GM19099 (cell line): ENCODE data around the gene NPC1.

Source experiments
- POLR2A ChIP-seq: IDR thresholded peaks from 3 replicates; pipeline ENCODE4 v1.6.1; 2011; ENCODE audit warnings: low read depth; ENCODE audit not compliant: insufficient read length; ENCODE audit errors: extremely low read depth

The NPC1 gene

DNA sequence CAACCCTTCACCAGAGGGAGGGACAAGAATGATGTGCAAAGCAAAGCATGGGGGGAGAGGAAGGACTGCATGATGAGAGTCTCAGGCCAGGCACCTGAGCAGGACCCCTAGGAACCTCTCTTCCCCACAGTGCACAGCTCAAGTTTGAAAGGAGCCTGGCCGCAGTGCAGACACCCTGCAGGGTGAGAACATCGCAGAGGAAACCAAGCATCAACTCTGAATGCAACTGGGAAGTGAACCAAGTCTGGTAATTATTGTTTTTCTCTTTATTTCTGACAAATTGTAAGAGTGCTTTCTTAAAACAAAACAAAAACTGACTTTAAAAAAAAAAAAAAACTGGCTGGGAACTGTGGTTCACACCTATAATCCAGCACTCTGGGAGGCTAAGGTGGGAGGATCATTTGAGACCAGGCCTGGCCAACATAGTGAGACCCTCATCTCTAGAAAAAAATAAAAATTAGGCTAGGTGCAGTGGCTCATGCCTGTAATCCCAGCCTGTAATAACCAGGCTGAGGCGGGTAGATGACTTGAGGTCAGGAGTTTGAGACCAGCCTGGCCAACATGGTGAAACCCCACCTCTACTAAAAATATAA, 15.3 kb downstream of the NPC1 start:
- TF ChIP-seq POLR2A, result no peak

DNA sequence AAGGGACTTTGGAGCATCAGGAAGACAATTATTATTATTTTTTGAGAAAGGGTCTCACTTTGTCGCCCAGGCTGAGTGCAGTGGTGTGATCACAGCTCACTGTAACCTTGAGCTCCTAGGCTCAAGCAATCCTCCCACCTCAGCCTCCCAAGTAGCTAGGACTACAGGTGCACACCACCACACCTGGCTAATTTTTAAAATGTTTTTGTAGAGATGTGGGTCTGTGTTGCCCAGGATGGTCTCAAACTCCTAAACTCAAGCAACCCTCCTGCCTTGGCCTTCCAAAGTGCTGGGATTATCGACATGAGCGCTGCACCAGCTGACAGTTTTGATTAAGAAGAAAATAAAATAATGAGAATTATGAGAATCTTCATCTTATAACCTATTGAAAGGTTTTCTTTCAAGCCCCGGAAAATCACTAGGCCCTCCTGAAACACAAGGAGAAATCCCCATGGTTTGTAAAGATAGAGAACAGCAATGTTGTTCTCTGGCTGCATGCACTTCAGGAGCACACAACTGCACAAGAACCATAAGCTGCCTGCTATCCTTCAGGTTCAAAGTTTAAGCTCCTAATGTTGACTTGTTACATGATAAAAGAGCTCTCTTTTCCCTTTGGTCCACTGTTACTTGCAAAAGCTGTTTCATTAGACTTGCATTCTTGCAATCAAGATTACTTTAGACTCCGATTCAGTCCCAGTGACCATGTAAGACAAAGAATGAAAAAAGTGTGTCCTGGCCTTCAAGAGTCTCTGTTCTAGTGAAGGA, 16.8 kb downstream of the NPC1 start:
- no peak for TF ChIP-seq POLR2A

DNA sequence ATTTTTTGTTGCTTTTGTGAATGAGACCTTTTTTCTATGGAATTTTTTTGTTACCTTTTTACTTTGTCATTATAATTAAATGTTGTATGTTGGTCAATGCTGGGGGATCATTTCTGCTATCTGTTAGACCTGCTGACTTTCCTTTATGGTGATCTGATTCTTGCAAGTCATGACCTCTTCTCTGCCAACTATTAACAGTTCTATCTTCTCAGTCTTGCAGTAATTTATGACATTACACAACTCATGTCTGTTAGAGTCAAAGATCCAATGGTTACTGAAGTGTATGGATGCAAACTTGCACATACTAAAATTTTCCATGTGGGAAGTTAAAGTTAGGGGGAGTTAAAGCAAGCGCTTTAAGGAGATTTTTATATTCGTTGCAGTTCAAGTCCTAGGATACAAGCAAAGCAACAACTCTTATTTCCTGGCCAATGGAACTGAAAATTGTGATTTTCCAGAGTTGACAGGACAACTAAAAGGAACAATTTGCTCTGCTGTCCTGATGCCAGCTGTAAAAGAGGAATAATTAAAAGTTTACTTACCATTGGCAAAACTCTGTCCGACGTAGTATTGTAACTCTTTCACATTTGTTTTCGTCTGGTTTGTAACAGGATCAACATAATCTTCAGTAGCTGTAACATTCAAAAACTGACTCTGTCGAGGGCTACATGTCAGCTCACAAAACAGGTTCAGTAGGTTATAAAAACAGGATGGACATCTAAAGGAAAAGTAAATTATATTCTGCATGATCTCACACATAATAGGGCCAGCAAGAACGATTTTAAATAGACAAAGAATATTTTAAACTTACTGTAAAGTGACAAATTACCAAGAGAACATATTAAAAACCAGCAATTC, 17.8 kb downstream of the NPC1 start:
- no peak for TF ChIP-seq POLR2A

DNA sequence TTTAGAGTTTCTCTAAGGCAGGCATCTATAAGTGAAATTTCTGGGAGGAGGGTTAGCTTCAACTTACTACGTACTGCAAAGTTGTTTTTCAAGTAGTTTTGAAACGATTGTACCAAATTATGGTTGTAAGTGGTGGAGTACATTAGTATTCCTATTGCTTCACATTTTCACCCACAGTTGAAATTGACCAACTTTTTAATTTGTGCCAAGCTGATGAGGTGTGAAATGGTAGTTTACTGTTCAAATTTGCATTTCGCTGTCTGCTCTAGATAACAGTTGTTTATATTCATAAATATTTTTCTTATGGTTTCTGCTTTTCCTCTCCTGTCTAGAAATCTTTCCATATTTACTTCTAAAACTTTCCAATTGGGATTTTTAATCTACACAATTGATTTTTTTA, 18.6 kb downstream of the NPC1 start:
- no peak for TF ChIP-seq POLR2A

DNA sequence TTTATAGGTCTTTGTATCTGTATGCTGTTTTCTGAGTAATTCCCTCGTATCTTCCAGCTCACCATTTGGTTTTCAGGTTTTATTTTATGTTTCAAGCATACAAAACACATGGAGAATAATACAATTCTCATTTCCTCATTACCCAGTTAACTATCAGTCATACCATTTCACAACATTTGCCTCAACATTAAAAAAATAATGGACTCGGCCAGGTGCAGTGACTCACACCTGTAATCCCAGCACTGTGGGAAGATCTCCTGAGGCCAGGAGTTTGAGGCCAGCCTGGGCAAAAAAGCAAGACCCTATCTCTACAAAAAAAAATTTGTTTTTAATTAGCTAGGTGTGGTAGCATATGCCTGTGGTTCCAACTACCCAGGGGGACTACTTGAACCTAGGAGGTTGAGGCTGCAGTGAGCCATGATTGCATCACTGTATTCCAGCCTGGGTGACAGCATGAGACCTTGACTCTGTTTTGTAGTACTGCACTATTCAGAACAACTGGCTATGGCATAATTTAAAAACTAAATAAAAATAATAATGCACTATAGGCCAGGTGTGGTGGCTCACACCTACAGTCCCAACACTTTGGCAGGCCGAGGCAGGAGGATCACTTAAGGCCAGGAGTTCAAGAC, 20.3 kb downstream of the NPC1 start:
- TF ChIP-seq POLR2A, result no peak

DNA sequence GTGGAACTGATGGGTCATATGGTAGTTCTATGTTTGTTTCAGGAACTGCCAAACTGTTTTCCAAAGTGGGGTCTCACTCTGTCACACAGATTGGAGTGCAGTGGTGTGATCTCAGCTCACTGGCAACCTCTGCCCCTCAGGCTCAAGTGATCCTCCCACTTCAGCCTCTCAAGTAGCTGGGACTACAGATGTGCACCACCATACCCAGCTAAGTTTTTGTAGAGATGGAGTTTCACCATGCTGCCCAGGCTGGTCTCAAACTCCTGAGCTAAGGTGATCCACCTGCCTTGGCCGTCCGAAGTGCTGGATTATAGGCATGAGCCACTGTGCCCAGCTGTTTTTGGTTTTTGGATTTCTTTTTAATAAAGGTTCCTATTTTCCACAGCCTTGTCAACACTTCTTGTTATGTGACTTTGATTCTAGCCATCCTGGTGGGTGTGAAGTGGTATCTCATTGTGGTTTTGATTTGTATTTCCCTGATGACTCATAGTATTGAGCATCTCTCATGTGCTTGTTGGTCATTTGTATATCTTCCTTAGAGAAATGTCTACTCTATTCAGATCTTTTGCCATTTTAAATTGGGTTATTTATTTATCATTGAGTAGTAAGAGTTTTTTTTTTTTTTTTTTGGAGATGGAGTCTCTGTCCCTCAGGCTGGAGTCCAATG, 22.8 kb downstream of the NPC1 start:
- no peak for TF ChIP-seq POLR2A

DNA sequence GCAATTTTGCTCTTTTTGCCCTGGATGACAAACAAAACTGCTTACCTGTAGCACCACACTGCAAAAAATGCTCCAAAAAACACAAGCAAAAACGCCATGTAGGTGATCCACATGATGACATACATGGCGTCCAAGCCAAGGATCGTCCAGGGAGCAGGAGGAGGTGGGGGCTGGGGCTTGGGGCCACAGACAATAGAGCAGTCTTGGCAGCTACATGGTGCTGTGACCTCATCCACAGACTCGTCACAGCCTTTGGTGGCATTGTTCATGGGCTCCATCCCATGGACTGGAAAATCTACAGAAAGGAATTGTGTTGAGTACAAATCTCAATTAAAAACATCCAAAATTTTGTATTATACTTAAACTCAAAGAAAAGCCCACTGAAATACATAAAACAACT, 26.1 kb downstream of the NPC1 start:
- TF ChIP-seq POLR2A, result no peak

DNA sequence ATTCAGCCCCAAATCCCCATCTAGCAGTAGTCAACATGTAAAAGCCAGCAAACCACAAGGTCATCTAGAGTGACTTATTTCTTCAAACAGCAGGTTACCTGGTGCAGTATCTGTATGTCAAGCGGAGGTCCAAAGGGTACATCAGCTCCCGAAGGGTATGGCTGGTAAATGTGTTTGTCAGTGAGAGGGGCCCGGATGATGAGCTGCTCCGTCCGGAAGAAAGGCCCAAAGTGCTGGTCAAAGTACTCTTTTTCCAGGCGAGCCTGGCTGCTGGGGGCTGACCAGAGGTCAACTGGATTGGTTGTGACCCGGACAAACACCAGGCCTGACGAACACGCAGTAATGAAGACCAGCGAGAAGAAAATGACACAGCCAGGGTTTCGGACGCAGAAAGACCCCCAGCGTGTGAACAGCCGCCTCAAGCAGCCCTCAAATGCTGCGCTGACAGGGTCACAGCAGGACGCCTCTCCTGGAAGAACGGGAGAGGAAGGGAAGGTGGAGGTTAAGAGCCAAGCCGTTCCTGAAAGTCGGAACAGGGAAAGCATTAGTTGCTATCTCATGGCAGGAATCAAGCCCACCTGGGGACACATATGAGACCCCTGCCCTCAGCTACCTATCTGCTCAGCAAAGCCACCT, 30.0 kb downstream of the NPC1 start:
- no peak for TF ChIP-seq POLR2A

DNA sequence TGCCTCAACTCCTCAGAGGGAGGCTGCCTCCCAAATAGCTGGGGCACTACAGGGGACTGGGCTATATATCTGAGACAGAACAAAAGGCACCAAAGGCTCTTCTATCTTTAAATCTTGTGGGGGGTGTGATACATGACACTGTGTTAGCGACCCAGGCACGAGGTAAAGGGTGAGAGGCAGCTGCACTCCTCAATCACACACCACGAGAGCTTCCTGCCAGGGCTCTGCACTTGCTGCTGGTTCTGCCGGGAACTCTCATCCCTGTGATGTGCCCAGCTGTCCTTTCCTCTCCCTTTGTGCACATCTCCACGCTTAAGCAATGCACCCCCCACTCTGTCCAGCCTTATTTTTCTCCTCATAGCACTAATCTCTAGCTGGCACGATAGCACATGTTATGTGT, 32.4 kb downstream of the NPC1 start:
- TF ChIP-seq POLR2A, result no peak

DNA sequence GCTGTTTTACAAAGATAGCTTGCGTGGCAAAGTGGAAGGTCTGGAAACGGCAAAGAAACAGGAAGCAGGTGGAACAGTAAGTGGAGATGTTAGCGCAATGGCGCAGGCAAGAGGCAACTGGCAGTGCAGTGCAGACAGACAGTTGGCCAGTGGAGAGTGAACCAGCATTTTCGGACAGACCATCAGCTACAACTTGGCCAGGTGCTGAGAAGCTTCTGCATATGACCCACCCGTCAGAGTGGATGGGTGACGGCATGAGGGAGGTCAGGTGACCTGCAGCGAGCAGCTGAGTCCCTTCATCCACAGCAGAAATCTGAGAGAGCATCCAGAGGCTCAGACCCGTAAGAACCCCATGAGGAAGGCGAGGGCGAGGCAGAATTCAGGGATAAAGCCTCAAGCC, 33.8 kb downstream of the NPC1 start:
- no peak for TF ChIP-seq POLR2A

DNA sequence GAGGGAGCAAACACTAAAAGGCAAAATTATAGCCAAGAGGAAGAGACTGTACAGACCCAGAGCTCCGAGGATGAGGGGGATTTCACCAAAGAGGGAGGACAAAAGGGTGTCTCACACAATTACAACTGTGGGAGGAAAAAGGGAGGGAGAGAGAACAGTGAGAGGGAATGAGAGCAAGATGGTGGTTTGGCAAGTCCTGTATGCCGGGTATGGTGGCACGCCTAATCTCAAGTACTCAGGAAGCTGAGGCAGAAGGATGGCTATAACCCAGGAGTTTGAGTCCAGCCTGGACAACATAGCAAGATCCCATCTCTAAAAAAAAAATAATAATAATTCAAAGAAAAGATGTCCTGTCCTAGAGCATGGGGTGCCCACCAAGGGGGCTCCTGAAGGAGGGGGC, 34.3 kb downstream of the NPC1 start:
- TF ChIP-seq POLR2A, result no peak

DNA sequence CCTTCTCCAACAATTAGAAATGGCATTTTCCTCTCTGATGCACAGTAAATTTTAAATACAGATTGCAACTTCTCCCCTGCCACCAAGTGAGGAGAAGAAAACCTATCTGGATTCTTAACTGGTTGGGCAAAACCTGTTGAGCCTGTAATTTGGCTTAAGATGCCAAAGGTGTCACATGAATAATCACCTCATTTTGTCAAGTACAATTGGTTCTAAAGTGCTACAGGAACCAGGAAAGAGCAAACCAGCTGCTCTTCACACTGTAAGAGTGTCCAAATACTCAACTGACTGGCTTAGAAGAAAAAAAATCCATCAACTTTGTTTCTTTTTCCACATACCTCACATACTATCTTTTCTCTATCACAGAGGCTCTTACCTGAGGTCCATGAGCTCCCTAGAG, 35.4 kb downstream of the NPC1 start:
- no peak for TF ChIP-seq POLR2A

DNA sequence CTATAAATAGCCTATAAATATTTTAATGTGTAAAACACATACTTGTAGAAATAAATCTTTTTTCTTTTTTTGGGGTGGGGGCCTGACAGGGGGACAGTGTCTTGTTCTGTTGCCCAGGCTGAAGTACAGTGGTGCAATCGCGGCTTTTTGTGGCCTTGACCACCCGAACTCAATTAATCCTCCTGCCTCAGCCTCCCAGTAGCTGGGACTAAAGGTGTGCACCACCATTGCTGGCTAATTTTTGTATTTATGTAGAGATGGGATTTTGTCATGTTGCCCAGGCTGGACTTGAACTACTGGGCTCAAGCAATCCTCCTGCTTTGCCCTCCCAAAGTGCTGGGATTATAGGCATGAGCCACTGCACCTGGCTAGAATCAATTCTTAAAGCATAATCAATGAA, 37.6 kb downstream of the NPC1 start:
- no peak for TF ChIP-seq POLR2A

DNA sequence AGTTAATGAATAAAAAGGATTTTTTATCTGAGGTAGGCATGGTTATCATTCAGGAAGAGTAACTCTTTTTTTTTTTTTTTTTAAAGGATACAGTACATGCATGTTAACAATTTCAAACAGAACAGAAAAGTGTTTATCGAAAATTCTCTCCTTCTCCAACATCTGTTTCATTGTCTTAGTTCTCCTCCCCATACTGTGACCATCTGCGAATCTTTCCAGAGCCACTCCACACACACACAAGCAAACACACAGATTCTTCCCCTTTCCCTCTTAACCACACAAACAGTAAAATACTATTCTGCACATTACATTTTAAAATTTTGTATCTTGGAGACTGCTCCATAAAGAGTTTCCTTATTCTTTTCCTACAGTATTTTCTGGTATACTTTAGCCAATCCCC, 38.0 kb downstream of the NPC1 start:
- no peak for TF ChIP-seq POLR2A

DNA sequence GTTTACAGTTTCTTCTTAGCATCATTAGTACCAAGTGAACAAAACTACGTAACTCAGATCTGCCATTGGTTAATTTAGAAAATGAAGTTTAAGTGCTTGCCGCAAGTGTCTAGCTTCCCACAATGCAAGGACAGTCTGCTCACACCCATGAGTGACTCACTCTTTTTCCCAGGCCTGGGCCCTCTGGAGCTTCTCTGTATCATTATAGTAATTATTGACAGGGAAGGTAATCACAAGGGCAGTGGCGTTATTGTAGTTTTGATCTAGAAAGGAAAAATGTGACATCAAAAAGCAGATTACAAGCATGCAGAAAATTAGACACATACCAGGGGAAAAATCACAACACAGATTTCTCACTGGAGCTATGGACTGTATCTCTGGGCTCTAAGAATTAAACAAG, 38.5 kb downstream of the NPC1 start:
- TF ChIP-seq POLR2A, result no peak

DNA sequence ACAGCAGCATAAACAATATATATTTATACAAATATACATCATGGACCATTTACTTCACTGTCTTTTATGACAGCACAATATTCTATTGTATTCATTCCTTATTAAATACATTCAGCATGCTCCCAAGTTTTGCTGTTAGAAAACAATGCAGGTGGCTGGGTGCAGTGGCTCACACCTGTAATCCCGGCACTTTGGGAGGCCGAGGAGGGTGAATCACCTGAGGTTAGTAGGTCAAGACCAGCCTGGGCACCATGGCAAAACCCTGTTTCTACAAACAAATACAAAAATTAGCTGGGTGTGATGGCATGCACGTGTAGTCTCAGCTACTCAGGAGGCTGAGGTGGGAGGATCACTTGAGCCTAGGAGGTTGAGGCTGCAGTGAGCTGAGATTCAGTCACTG, 39.0 kb downstream of the NPC1 start:
- TF ChIP-seq POLR2A, result no peak
